MCF 10A (cell line): Measurements from ENCODE around the gene CAPZB. TPM values are rescaled to one million over a fixed set of nuclear protein-coding genes. Genes with fewer than 3 reads are reported as not detected.

Experiments
- BruUV-seq: library from RNA; stranded (reverse); fragments of 400-500 nt; replicated peaks from 2 replicates; lab custom pipeline; 2021; lab: Mats Ljungman, UMichigan
- CTCF ChIA-PET: fragments of 300-600 bp; sonication (Branson Sonifier 250); formaldehyde crosslinking; extraction: SDS; loops from one replicate; lab custom pipeline; 2021; ENCODE audit warnings: antibody characterized with exemption, inconsistent platforms; lab: Yijun Ruan, JAX
- POLR2A ChIA-PET: fragments of 300-600, 350-650 bp; sonication (Branson Sonifier 250); formaldehyde crosslinking; extraction: SDS; loops from one replicate; lab custom pipeline; 2020; ENCODE audit warnings: antibody characterized with exemption, inconsistent platforms; lab: Yijun Ruan, JAX
- DNase-seq: peaks from one replicate; pipeline ENCODE4 v3.0.0-alpha.2; 2018; ENCODE audit not compliant: unreplicated experiment
- H3K27ac Mint-ChIP-seq: one replicate; pipeline ENCODE4 v1.8.0; 2022; ENCODE audit warnings: mild to moderate bottlenecking, low read depth, mixed read lengths; ENCODE audit not compliant: unreplicated experiment
- H3K27me3 Mint-ChIP-seq: one replicate; pipeline ENCODE4 v1.8.0; 2022; ENCODE audit warnings: mixed read lengths; ENCODE audit not compliant: insufficient read depth, unreplicated experiment
- H3K36me3 Mint-ChIP-seq: one replicate; pipeline ENCODE4 v1.8.0; 2022; ENCODE audit warnings: mild to moderate bottlenecking, moderate library complexity, mixed read lengths; ENCODE audit not compliant: insufficient read depth, unreplicated experiment
- H3K4me1 Mint-ChIP-seq: one replicate; pipeline ENCODE4 v1.8.0; 2022; ENCODE audit warnings: mixed read lengths; ENCODE audit not compliant: insufficient read depth, unreplicated experiment
- H3K4me3 Mint-ChIP-seq: one replicate; pipeline ENCODE4 v1.8.0; 2022; ENCODE audit warnings: mild to moderate bottlenecking, moderate library complexity, mixed read lengths; ENCODE audit not compliant: unreplicated experiment
- H3K9me3 Mint-ChIP-seq: one replicate; pipeline ENCODE4 v1.8.0; 2022; ENCODE audit warnings: mixed read lengths; ENCODE audit not compliant: unreplicated experiment
- CTCF ChIP-seq: fragments of 200-600 bp; IDR thresholded peaks from one replicate; pipeline ENCODE4 v1.8.0; 2022; ENCODE audit warnings: antibody characterized with exemption, mild to moderate bottlenecking; ENCODE audit not compliant: unreplicated experiment
- intact Hi-C: fragments of 100-400 bp; cut with micrococcal nuclease; formaldehyde crosslinking; loops from 2 replicates; pipeline ENCODE4 v1.14.1; 2022
- total RNA-seq: library from RNA; stranded (reverse); gene quantifications from 2 replicates; pipeline ENCODE4 v1.2.3, GENCODE V29; 2022

CAPZB gene
- total RNA-seq, 1 experiment from 2014 or later, result 252 TPM

- no peak overlapping the region for H3K27ac Mint-ChIP-seq
- CTCF ChIA-PET, result interaction anchor here (0.6 to 1.5 kb wide), 5 partner anchors 10 to 793 kb away, joined by 3 to 6 read pairs (median 3); no protein-coding TSS in a partner anchor
- no TSS peak for BruUV-seq
- POLR2A ChIA-PET, result interaction anchor here (0.8 kb wide), 1 partner anchor 42 kb away, joined by 3 read pairs; no protein-coding TSS in a partner anchor
- TF ChIP-seq CTCF, result no peak
- H3K36me3 Mint-ChIP-seq, result peaks cover 36% of the 10 kb centered on the region
- peaks cover 4% of the 10 kb centered on the region for H3K4me1 Mint-ChIP-seq
- no peak for DNase-seq
- H3K9me3 Mint-ChIP-seq, result no peaks in the 10 kb centered on the region
- no peak overlapping the region for H3K4me3 Mint-ChIP-seq
- intact Hi-C loops, result no loop called here
- no peaks in the 10 kb centered on the region for H3K27me3 Mint-ChIP-seq
Observed at GRCh38 chr1:19402031-19402813, 83.1 kb downstream of the CAPZB start.

GRCh38 chr1:19401535-19401889, 83.8 kb downstream of the CAPZB start:
- H3K9me3 Mint-ChIP-seq, result no peaks in the 10 kb centered on the region
- ChIA-PET POLR2A (no interaction called here), CTCF (interaction anchor here (0.9 to 1.5 kb wide), 7 partner anchors 9 to 480 kb away, joined by 3 to 6 read pairs (median 3); no protein-coding TSS in a partner anchor)
- no peaks in the 10 kb centered on the region for H3K27me3 Mint-ChIP-seq
- peaks cover 36% of the 10 kb centered on the region for H3K36me3 Mint-ChIP-seq
- H3K27ac Mint-ChIP-seq, result no peak overlapping the region
- BruUV-seq, result no TSS peak
- H3K4me1 Mint-ChIP-seq, result peaks cover 4% of the 10 kb centered on the region
- H3K4me3 Mint-ChIP-seq, result no peak overlapping the region
- TF ChIP-seq CTCF, result no peak
- DNase-seq, result no peak
- intact Hi-C loops, result no loop called here

- TF ChIP-seq CTCF, result no peak
- no peak for DNase-seq
- Mint-ChIP-seq H3K27me3 (no peaks in the 10 kb centered on the region), H3K27ac (no peak overlapping the region), H3K9me3 (no peaks in the 10 kb centered on the region), H3K36me3 (peaks cover 36% of the 10 kb centered on the region), H3K4me1 (peaks cover 6% of the 10 kb centered on the region), H3K4me3 (no peak overlapping the region)
- ChIA-PET POLR2A (no interaction called here), CTCF (interaction anchor here (0.6 to 1.5 kb wide), 7 partner anchors 8 to 260 kb away, joined by 3 to 6 read pairs (median 3); no protein-coding TSS in a partner anchor)
- no TSS peak for BruUV-seq
- intact Hi-C loops, result no loop called here
Observed at GRCh38 chr1:19400875-19401534, 84.3 kb downstream of the CAPZB start.

GRCh38 chr1:19400192-19400611, 85.1 kb downstream of the CAPZB start:
- Mint-ChIP-seq H3K36me3 (peaks cover 32% of the 10 kb centered on the region), H3K4me3 (no peak overlapping the region), H3K4me1 (peaks cover 14% of the 10 kb centered on the region), H3K27me3 (no peaks in the 10 kb centered on the region), H3K27ac (no peak overlapping the region), H3K9me3 (no peaks in the 10 kb centered on the region)
- no peak for DNase-seq
- CTCF ChIA-PET, result interaction anchor here (1.2 kb wide), 1 partner anchor 9 kb away, joined by 5 read pairs; no protein-coding TSS in a partner anchor
- no TSS peak for BruUV-seq
- intact Hi-C loops, result no loop called here
- POLR2A ChIA-PET, result no interaction called here
- no peak for TF ChIP-seq CTCF
